GM19351 (cell line): ENCODE results near the gene USP47.
"Not testable (repeated sequence)": the region's sequence is repeated elsewhere in the genome, so short reads cannot be mapped to it uniquely, and the experiment has no call there.

Experiments
- ATAC-seq: cut with Tn5 transposase; IDR thresholded peaks from one replicate; pipeline ENCODE4 v1.9.1; 2021; ENCODE audit warnings: mild to moderate bottlenecking, moderate library complexity; ENCODE audit not compliant: unreplicated experiment

The USP47 gene

GRCh38 chr11:11827272-11827671 is 14.5 kb upstream of the USP47 start:
- ATAC-seq: no peak

GRCh38 chr11:11831406-11831805 is 10.4 kb upstream of the USP47 start:
- not testable (repeated sequence) for ATAC-seq

- no peak for ATAC-seq
Measured at GRCh38 chr11:11836676-11837231, 5.0 kb upstream of the USP47 start.

DNA sequence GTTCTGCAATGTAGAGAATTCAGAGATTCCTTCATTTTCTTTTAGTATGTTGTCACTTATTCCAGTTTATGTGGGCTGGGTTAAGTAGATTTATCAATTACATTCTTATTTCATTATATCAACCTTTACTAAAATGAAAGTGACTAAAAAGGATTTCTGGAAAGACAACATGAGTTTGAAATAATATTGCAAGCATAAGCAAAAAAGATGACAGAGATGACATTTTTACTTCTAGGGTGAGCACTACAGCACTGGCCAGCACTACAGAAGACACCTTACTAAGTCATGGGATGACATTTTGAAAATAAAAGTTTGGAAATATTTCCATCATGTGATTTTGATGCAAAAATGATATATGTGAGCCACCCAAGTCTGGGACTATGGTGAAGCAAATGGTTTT is 2.1 kb upstream of the USP47 start:
- ATAC-seq: no peak

DNA sequence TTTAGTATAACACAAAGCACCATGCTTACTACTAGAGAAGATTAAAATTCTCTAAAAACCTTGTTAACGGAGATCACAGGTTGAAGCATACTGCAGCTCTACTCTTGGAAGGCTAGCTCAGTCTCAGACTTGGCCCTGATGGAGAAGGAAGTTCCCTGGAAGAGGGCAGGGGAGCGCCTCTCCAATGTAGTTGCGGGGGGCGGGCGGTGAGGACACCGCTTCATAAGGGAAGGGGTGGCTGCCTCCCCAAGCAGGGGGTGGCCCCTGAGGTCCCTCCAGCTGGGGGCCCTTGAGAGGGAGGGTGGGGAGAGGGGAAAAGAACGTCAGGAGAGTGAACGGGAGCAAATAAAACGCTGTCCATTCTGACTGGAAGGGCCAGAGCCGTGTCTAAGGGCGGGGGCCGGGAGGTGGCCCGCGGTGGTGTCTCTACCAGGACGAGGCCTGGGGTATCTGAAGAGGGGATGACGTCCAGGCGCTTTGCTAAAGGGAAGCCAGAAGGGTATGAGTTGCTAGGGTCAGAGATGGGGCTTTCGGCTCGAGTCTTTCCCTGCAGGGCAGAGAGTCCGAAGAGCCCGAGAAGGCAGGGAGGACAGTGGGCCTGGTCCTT is 553 bp upstream of the USP47 start:
- peak; percentile 37 for ATAC-seq

DNA sequence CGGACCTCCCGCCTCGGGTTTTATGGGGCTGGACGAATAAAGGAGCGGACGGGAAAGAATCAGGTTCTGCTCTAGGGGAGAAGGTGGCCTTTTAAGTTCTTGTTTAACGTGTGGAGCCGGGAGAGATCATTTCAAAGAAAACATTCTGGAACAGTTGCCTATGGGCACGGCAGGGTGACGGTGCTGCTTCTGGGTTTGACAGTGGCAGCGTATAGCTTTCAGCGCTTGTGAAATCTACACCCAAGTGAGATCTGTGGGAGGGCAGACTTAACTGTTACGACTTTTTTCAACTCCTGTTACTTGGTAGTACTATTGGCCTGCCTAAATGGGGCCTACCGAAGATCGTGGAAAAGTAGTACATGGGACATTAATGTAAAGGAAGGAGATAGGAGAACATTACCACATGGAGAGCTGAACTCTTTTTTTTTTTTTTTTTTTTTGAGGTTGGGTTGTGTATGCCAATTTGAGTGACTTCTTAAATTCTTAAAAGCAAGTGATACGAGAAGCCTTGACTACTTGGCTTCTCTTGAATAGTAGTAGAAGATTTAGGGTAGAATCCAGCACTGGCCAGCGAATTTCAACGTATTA is 743 bp downstream of the USP47 start:
- ATAC-seq: peak; percentile 42

DNA sequence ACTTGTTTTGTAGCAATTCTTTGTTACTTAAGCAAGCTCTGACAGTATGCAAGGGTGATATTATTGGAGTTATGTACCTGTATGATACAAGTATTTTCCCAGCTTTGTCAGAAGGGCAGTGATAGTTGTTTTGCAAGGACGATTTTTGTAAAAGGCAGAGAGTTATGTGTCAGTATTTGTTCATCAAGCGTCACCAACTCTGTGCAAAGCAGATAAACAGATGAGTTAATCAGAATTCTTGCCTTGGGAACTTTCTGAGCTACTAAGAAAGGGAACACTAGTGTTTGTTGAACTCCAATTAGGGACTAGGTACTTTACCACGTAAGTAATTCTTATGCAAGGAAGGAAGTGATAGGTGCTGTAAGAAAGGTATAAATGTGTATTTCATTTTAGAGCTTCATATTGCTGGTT is 1.4 kb downstream of the USP47 start:
- no peak for ATAC-seq

DNA sequence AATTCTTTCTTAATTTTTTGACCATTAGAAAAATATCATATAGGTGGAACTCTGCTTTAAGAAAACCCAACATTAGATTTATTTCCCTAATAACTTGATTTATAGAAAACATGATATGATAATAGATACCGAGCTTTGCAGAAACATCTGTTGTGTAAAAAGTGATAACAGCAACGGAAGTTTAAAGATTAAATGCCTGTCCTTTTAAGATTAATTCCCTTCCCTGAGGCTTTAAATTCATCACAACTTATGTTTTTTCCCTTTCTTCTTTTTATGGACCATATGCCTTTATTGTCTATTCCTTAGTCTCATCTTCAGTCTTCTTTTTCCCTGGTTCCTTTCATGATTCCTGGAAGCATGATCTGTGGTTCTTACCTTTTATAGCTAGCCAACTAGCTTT is 1.9 kb downstream of the USP47 start:
- ATAC-seq: no peak

- no peak for ATAC-seq
Measured at GRCh38 chr11:11844272-11844671, 2.5 kb downstream of the USP47 start.

- no peak for ATAC-seq
Measured at GRCh38 chr11:11845071-11845470, 3.3 kb downstream of the USP47 start.

- ATAC-seq: no peak
Measured at GRCh38 chr11:11845551-11845950, 3.8 kb downstream of the USP47 start.

- no peak for ATAC-seq
Measured at GRCh38 chr11:11847082-11847481, 5.3 kb downstream of the USP47 start.

DNA sequence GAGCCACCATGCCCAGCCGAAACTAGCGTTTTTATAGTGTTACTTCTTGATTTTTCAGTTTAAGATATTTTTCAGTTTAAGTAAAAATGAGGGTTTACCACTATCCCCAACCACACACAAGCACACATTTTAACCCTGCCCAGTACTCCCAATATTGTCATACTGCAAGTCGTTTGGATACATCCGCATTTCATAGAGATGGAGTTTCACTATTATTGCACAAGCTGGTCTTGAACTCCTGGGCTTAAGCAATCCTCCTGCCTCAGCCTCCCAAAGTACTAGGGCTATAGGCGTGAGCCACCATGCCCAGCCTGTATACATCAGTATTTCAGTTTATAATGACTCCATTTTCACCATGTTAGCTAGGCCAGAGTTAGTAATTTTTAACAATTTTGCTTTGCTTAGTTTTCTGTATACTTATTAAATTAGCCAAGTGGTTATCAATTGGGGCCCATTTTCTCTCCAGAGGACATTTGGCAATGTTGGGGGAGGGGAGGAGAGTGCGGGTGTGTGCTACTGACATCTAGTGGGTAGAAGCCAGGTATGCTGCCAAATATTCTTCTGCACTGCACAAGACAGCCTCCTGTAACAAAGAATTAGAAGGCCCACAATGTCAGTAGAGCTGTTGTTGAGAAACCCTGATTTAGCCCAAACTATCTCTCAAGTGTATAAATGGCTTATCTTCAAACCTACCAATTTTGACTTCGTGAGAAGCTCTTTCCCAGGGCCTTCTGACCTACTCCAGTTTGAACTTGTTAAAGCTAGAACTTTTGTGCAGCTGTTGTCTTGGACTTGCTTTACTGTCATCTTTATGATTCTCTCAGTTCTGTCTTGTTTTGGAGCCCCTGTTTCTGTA is 7.3 kb downstream of the USP47 start:
- ATAC-seq: peak; percentile 81

- ATAC-seq: no peak
Measured at GRCh38 chr11:11850668-11851067, 8.9 kb downstream of the USP47 start.

GRCh38 chr11:11856638-11857037 is 14.9 kb downstream of the USP47 start:
- ATAC-seq: peak; percentile 49

- no peak for ATAC-seq
Measured at GRCh38 chr11:11857769-11858168, 16.0 kb downstream of the USP47 start.

- ATAC-seq: no peak
Measured at GRCh38 chr11:11858676-11859075, 16.9 kb downstream of the USP47 start.

DNA sequence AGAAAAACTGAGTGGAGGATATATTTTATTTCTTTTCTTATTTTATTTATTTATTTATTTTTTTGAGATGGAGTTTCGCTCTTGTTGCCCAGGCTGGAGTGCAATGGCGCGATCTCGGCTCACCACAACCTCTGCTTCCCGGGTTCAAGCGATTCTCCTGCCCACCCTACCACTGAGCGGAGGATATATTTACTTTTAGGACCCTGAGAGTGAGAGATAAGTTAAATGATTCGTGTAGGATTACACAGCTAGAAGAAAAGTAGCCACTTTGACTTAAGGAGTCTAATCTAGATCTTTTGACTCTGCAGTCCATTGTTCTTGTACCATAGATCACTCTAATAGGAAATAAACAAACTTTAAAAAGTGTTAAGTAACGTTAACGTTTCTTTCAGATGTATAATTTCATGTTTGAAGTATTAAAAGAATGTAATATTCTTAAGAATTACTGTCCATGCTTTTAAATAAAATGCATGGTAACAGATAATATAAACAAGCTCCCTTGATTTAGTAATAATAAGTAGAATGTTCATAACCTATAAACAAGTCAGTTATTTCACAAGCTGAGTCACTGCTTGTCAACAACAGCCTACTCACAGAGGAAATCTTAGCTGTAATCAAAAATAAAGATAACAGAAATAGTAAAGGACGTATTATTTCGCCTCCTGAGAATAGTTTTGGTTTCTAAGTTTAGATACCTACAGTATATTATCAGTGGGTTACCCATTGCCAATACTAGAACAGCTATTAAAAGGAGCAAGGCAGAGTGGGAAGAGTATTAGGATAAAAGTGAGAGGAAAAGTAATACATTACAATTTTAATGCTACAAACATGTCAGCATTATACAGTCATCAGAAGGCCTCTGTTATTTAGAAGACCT is 18.6 kb downstream of the USP47 start:
- ATAC-seq: no peak

DNA sequence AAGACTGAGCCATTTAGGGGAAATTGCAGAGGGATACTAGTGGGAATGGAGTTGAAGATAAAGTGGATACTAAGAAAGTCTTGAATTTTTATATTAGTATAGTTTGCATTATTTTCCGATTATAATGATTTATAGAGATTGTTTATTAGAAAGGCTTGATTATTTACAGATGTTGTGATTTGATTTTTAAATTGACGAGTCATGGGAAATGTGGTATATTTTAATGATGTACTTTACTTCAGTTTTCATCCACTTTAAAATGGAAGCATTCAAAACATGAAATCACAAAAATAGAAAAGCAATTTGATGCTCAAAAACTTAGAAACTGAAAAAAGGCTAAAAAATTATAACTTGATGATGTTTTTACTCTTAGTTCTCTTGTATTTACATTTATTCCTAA is 21.2 kb downstream of the USP47 start:
- no peak for ATAC-seq

DNA sequence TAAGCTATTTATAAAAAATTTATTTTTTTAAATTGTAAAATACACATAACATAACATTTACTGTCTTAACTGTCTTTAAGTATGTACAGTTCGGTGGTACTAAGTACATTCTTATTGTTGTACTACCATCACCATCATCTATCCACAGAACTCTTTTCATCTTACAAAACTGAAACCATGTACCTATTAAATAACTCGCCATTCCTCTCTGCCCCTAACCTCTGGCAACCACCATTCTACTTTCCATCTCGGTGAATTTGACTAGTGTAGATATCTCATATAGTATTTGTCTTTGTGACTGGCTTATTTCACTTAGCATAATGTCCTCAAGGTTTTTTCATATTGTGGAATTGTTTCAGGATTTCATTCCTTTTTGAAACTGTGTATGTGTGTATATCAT is 22.6 kb downstream of the USP47 start:
- ATAC-seq: no peak

DNA sequence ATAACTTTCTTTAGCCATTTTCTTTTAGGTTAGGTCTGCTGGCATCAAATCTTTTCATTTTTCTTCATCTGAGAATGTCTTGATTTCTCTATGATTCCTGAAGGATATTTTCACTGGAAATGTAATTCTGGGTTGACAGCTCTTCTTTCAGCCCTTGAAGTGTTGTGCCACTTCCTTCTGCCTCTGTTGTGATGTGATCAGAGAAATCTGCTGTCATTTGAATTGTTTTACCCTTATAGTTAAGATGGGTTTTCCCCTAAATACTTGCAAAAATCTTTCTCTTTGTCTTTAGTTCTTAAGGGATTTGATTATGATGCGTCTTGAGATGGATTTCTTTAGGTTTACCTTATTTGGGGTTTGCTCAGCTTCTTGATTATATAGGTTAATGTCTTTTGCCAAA is 23.0 kb downstream of the USP47 start:
- no peak for ATAC-seq
